ENCODE results near the gene FXYD6. TPM values are rescaled to one million over a fixed set of nuclear protein-coding genes. Genes with fewer than 3 reads are reported as not detected.
"Not testable (repeated sequence)": the region's sequence is repeated elsewhere in the genome, so short reads cannot be mapped to it uniquely, and the experiment has no call there.

FXYD6 gene
- total RNA-seq, 2 experiments from 2014 or later = 0.31 TPM; not detected in 1

DNA sequence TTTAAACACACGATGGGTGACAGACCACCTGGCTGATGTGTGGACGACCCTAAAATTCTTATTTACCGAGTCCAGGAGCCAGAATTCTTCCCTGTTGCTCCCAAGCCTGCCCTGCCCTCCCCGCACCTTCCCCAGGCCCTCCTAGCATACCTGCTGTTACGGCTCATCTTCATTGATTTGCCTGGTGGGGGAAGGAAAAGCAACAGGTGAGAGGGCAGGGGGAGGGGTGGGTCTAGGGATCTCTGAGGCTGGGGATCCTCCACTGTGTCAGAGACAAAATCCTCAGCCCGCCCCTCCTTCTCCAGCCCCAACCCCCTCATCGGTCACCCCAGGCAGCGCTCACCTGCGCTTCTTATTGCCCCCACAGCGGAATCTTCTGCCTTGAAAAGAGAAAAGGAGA, 55.9 kb downstream of the FXYD6 start:
- no peaks in the 10 kb centered on the region for H3K27me3 Mint-ChIP-seq
- DNase-seq = no peak
- no peak overlapping the region for H3K4me3 Mint-ChIP-seq
- no peak overlapping the region for H3K27ac Mint-ChIP-seq
- H3K9me3 Mint-ChIP-seq = no peaks in the 10 kb centered on the region
- H3K36me3 Mint-ChIP-seq = no peaks in the 10 kb centered on the region
- ATAC-seq (ENCODE audit: low read depth) = no peak
- H3K4me1 Mint-ChIP-seq = peaks cover 56% of the 10 kb centered on the region
- POLR2A ChIA-PET = no interaction called here

DNA sequence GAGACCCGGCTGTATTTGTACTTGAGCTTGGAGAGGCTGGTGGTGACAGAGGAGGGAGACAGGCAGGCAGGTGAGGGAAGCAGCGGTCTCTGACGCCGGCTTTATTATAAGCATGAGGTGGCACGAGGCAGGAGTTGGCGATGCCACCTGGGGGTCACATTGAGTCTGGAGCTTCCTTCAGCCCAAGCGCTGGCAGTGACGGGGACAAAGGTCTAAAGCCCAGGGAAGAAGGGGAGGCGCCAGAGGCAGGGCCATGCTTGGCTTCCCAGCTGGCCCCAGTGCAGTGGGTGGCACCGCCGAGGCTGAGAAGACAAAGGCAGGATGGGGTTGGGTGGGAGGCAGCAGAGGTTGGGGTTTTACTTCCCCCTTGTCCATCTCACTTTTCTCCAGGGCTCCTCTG, 56.4 kb downstream of the FXYD6 start:
- ATAC-seq (ENCODE audit: low read depth) (no peak), DNase-seq (no peak)
- H3K9me3 Mint-ChIP-seq = no peaks in the 10 kb centered on the region
- no peak overlapping the region for H3K4me3 Mint-ChIP-seq
- POLR2A ChIA-PET = no interaction called here
- no peaks in the 10 kb centered on the region for H3K27me3 Mint-ChIP-seq
- peaks cover 59% of the 10 kb centered on the region for H3K4me1 Mint-ChIP-seq
- H3K36me3 Mint-ChIP-seq = no peaks in the 10 kb centered on the region
- no peak overlapping the region for H3K27ac Mint-ChIP-seq

GRCh38 chr11:117819096-117820040, 57.1 kb downstream of the FXYD6 start:
- Mint-ChIP-seq H3K4me3 (no peak overlapping the region), H3K4me1 (peaks cover 61% of the 10 kb centered on the region), H3K9me3 (no peaks in the 10 kb centered on the region), H3K27me3 (no peaks in the 10 kb centered on the region), H3K27ac (peak overlapping the region; percentile 98), H3K36me3 (no peaks in the 10 kb centered on the region)
- ATAC-seq (ENCODE audit: low read depth) (no peak), DNase-seq (no peak)
- POLR2A ChIA-PET = interaction anchor here (1.1 to 2.9 kb wide), 2 partner anchors 12 to 182 kb away, joined by 5 to 29 read pairs; no protein-coding TSS in a partner anchor

GRCh38 chr11:117818041-117818873, 58.2 kb downstream of the FXYD6 start:
- Mint-ChIP-seq H3K4me3 (peak overlapping the region; percentile 79), H3K36me3 (no peaks in the 10 kb centered on the region), H3K27ac (peak overlapping the region; percentile 98), H3K9me3 (no peaks in the 10 kb centered on the region), H3K4me1 (peaks cover 58% of the 10 kb centered on the region), H3K27me3 (no peaks in the 10 kb centered on the region)
- ATAC-seq (ENCODE audit: low read depth) (peak; percentile 2), DNase-seq (peak; percentile 58)
- POLR2A ChIA-PET = interaction anchor here (1.0 to 2.9 kb wide), 6 partner anchors 9 to 184 kb away, joined by 5 to 29 read pairs (median 6); no protein-coding TSS in a partner anchor

DNA sequence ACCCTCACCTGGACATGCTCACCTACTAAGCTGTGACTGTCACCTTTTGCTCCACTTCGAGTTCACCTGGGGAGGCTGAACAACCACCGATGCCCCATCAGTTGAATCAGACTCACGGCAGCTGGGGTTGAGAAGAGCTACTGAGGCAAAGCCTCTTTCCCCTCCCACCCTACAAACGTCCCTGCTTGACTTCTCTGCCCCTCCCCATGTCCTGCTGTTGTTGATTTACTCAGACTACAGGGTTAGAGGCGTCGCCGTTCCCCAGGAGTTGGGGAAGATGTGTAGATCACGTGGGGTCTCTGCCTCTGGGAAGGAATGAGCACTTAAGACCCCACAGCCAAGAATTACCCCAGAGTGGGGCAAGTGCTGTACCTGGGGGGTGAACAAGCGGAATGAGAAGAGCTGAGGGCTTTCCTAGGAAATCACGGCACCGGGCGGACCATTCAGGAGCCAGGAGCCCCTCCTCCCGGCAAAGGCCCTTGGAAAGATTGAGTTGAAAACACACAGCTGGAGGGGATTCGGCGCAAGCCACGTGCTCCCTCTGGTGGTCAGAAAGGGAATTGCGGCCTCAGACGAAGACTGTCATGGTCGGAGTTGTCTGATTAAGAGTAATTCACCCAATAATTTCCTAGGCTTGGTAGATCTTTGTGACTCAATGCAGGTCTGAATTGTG, 59.0 kb downstream of the FXYD6 start:
- ATAC-seq (ENCODE audit: low read depth) = peak; percentile 27
- H3K27me3 Mint-ChIP-seq = no peaks in the 10 kb centered on the region
- H3K27ac Mint-ChIP-seq = peak overlapping the region; percentile 98
- DNase-seq = peak; percentile 88
- POLR2A ChIA-PET = interaction anchor here (0.8 to 2.9 kb wide), 7 partner anchors 8 to 184 kb away, joined by 3 to 29 read pairs (median 5); no protein-coding TSS in a partner anchor
- no peaks in the 10 kb centered on the region for H3K36me3 Mint-ChIP-seq
- H3K4me1 Mint-ChIP-seq = peaks cover 57% of the 10 kb centered on the region
- H3K4me3 Mint-ChIP-seq = peak overlapping the region; percentile 79
- H3K9me3 Mint-ChIP-seq = no peaks in the 10 kb centered on the region

DNA sequence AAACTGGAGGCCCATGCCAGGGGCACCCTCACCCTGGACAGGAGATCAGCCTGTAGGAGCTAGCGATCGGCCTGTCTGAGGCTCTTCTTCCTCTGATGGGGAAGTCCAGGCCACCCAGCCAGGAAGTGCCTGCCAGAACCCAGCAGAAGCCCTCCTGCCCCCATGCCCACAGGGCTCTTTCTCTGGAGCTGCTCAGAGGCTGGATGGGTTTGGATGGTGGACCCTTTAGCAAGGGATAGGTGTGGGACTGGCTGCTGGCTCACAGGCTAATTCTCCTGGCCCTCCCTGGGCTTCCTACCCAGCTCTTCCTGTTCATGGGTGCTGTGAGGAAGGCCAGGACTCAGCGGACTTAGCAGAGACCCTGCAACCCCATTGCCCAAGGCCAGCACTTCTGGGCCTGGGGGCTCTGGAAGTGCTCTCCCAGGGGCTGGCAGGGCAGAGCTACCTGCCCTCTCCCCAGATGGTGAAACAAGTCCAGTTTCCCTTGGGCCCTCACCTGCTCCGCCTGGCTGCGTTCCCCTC, 59.6 kb downstream of the FXYD6 start:
- peak overlapping the region; percentile 79 for H3K4me3 Mint-ChIP-seq
- POLR2A ChIA-PET = interaction anchor here (0.8 to 2.9 kb wide), 6 partner anchors 8 to 185 kb away, joined by 3 to 29 read pairs (median 6); no protein-coding TSS in a partner anchor
- no peak for DNase-seq

GRCh38 chr11:117816151-117816741, 60.2 kb downstream of the FXYD6 start:
- Mint-ChIP-seq H3K27me3 (no peaks in the 10 kb centered on the region), H3K4me1 (peaks cover 50% of the 10 kb centered on the region), H3K27ac (peak overlapping the region; percentile 98), H3K36me3 (no peaks in the 10 kb centered on the region), H3K9me3 (no peaks in the 10 kb centered on the region), H3K4me3 (peak overlapping the region; percentile 84)
- DNase-seq = no peak
- no peak for ATAC-seq (ENCODE audit: low read depth)
- POLR2A ChIA-PET = interaction anchor here (0.7 to 2.9 kb wide), 10 partner anchors 8 to 355 kb away, joined by 3 to 29 read pairs (median 5); partner anchors contain the start of gene FXYD2

More for the DNA sequence above, 59.6 kb downstream of the FXYD6 start:
- Mint-ChIP-seq H3K4me1 (peaks cover 53% of the 10 kb centered on the region), H3K27me3 (no peaks in the 10 kb centered on the region), H3K36me3 (no peaks in the 10 kb centered on the region), H3K27ac (peak overlapping the region; percentile 98), H3K9me3 (no peaks in the 10 kb centered on the region)
- no peak for ATAC-seq (ENCODE audit: low read depth)

- DNase-seq = peak; percentile 65
- Mint-ChIP-seq H3K36me3 (no peaks in the 10 kb centered on the region), H3K27me3 (no peaks in the 10 kb centered on the region), H3K9me3 (no peaks in the 10 kb centered on the region), H3K4me1 (peaks cover 50% of the 10 kb centered on the region), H3K27ac (peak overlapping the region; percentile 98), H3K4me3 (peak overlapping the region; percentile 84)
- POLR2A ChIA-PET = interaction anchor here (0.7 to 2.7 kb wide), 11 partner anchors 9 to 356 kb away, joined by 3 to 10 read pairs (median 4); partner anchors contain the start of gene FXYD2
- ATAC-seq (ENCODE audit: low read depth) = peak; percentile 73
Observed at GRCh38 chr11:117815262-117815803, 61.1 kb downstream of the FXYD6 start.

DNA sequence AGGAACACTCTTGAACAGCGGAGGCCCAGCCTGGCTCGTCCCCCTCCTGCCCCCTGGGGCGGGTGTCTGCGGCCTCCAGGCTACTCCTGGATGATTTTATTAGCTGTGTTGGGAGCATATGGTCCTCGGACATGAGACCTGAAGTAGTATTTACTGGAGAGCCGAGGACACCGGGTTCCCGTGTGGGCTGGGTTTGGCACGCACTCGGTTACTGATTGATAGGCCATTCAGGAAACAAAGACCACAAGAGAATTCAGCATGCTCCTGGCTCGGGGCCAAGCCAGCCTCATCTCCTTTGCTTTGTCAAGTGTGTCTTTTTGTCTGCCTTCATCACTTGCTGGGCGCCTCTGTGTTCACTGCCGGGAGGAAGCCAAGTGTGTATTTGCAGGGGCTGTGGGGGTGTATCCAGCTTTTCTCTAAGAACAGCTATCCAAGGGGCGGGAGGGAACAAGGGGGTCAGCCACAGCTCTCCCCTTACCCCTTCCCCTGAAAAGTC, 61.6 kb downstream of the FXYD6 start:
- POLR2A ChIA-PET = interaction anchor here (0.7 to 2.7 kb wide), 8 partner anchors 10 to 238 kb away, joined by 3 to 10 read pairs (median 6); partner anchors contain the start of gene FXYD2
- Mint-ChIP-seq H3K27me3 (no peaks in the 10 kb centered on the region), H3K4me3 (peak overlapping the region; percentile 84), H3K4me1 (peaks cover 50% of the 10 kb centered on the region), H3K36me3 (no peaks in the 10 kb centered on the region), H3K27ac (peak overlapping the region; percentile 98), H3K9me3 (no peaks in the 10 kb centered on the region)
- peak; percentile 63 for ATAC-seq (ENCODE audit: low read depth)
- DNase-seq = peak; percentile 85

GRCh38 chr11:117814204-117814765, 62.2 kb downstream of the FXYD6 start:
- peak overlapping the region; percentile 84 for H3K4me3 Mint-ChIP-seq
- H3K4me1 Mint-ChIP-seq = peaks cover 54% of the 10 kb centered on the region
- no peaks in the 10 kb centered on the region for H3K9me3 Mint-ChIP-seq
- ATAC-seq (ENCODE audit: low read depth) (no peak), DNase-seq (no peak)
- peak overlapping the region; percentile 98 for H3K27ac Mint-ChIP-seq
- no peaks in the 10 kb centered on the region for H3K27me3 Mint-ChIP-seq
- POLR2A ChIA-PET = interaction anchor here (0.6 to 2.7 kb wide), 5 partner anchors 14 to 187 kb away, joined by 3 to 10 read pairs (median 3); no protein-coding TSS in a partner anchor
- no peaks in the 10 kb centered on the region for H3K36me3 Mint-ChIP-seq

GRCh38 chr11:117810056-117810451, 66.4 kb downstream of the FXYD6 start:
- peaks cover 33% of the 10 kb centered on the region for H3K4me1 Mint-ChIP-seq
- peak overlapping the region; percentile 2 for H3K4me3 Mint-ChIP-seq
- peak overlapping the region; percentile 42 for H3K27ac Mint-ChIP-seq
- H3K27me3 Mint-ChIP-seq; ATAC-seq (ENCODE audit: low read depth); DNase-seq; H3K9me3 Mint-ChIP-seq; H3K36me3 Mint-ChIP-seq: not testable (repeated sequence)
- POLR2A ChIA-PET = interaction anchor here (1.2 kb wide), 1 partner anchor 13 kb away, joined by 4 read pairs; no protein-coding TSS in a partner anchor

Data from activated naive CD8-positive, alpha-beta T cell treated with anti-CD3 and anti-CD28 coated beads, Interleukin-2, amount 10 ng/mL, durations not matched to agents 7 days and 5 days (primary cell).